ENCODE measurements around the gene IER5L.

The IER5L gene

DNA sequence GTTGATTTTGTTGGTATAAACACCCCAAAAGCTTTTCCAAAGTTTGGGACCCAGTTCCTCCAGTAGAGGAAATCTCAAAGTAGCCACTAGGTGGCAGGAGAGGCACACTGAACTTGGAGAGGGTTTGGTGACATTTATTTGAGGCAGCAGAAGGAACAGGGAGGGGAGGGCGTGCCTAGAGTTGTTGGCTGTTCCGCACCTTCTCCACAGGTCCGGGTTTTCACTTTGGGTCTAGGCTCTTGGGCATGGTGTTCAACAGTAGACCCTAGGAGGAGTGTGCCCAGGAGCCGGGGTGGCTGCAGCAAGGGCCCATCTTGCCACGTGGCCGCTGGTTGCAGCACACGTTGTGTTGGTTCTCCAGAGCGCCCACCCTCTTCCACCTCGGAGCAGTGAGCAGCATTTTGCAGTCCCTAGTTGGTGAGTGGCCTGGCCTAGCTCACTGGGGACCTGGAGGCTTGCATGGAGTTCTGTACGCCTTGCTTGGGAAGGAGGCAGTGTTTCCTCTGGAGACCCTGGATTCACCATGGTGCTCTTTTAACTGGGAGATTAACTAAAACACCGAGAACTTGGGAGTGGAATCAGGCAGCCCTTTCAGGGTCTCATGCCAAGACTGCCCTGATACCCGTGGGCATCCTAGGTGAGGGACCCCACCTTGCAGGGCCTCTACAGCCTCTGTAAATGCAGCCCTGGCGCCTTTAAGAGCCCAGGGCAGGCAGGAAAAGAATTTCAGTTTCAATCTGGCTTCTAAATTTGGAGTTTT, 38.6 kb downstream of the IER5L start:
- H3K4me3 ChIP-seq (ENCODE audit: low read depth, low read length): peak overlapping the region; percentile 22
- TF ChIP-seq, protein P1, sequence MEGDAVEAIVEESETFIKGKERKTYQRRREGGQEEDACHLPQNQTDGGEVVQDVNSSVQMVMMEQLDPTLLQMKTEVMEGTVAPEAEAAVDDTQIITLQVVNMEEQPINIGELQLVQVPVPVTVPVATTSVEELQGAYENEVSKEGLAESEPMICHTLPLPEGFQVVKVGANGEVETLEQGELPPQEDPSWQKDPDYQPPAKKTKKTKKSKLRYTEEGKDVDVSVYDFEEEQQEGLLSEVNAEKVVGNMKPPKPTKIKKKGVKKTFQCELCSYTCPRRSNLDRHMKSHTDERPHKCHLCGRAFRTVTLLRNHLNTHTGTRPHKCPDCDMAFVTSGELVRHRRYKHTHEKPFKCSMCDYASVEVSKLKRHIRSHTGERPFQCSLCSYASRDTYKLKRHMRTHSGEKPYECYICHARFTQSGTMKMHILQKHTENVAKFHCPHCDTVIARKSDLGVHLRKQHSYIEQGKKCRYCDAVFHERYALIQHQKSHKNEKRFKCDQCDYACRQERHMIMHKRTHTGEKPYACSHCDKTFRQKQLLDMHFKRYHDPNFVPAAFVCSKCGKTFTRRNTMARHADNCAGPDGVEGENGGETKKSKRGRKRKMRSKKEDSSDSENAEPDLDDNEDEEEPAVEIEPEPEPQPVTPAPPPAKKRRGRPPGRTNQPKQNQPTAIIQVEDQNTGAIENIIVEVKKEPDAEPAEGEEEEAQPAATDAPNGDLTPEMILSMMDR (IDR thresholded peaks at IDR 0.05; ENCODE audit: borderline replicate concordance, insufficient read depth, low read depth, low read length): peak; percentile 76

DNA sequence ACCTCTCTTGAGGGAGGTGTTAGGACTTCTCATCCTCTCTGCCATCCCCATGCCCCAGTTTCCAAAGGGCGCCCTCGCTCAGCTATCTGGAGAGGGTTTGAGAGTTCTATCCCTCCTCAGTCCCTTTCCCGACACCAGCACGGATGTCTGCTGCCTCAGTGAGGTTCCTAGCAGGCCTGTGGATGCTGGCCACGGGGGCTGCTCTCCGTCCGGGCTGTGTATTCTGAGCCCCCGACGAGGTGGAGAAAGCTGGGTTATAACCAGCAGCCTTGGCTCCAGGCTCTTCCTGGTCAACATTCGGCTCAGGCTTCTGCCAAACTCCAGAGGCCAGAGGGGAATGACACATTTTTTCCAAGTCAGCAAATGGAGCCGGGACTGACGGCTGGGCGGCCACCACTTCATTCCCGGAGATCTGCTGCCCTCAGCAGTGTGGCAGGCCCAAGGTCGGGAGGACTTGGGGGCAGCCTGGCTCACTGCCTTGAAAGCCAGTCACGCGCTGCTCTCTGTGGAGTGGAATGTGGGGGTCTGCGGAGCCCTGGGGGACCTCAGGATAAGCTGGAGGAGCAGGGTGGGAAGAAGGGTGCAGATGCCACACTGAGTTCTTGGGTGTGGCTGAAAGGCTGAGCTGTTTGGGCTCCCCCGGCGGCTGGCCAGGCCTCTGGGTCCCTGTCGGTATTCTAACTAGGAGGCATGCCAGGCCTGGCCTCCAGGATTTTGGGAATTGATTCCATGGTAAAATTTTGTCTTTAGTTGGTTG, 39.4 kb downstream of the IER5L start:
- no peak overlapping the region for H3K4me3 ChIP-seq (ENCODE audit: low read depth, low read length)
- TF ChIP-seq, protein P1 (IDR thresholded peaks at IDR 0.05; ENCODE audit: borderline replicate concordance, insufficient read depth, low read depth, low read length): no peak

DNA sequence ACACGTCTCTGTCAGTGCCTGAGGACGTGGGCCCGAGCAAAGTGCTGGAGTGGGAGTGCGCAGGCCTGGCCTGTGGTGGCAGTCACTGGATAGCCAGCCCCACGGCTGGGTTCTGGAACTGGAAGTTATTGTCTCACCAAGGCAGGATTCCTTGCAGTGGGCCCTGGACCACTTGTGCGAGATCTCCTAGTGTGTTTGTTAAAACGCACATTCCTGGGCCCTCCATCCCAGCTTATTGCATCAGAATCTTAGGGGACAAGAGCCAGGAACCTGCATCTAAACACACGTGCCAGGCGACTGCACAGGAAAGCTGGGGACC, 40.0 kb downstream of the IER5L start:
- H3K4me3 ChIP-seq (ENCODE audit: low read depth, low read length): no peak overlapping the region
- TF ChIP-seq, protein P1 (IDR thresholded peaks at IDR 0.05; ENCODE audit: borderline replicate concordance, insufficient read depth, low read depth, low read length): no peak

DNA sequence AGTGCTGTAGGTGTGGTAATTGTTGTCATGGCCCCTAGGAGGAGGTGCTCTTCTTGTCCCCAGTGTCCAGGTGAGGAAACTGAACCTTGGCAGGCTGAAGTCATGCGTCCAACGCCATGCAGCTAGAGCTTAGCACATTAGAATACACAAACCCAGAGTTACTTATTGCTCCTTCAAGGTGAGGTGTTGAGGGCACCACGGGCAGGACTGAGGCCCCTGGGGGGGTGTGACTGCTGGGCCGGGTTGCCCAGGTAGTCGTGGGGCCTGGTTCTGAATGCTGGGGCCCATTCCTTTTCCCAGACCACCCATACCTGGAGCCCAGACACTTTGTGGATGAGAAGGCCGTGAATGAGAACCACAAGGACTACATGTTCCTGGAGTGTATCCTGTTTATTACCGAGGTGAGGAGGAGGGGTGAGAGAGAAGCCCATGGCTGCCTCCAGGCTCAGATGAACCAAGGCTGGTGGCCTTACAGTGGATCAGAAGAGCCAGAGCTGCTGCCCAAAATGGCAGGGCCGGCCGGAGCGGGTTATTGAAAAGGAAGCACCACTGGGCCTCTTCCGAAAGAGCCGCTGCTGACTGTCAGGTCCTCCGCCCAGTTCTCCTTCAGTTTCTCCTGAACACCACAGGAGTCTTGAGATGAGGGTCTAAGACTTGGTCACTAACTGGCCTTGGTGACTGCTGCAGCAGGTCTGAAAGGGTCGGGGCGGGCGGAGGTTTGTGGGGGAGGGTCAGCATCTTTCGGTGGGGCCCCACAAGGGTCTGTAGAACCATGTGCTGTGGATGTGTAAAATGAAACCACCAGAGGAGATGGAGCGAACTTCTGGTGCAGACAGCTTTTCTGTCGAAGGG, 40.5 kb downstream of the IER5L start:
- no peak overlapping the region for H3K4me3 ChIP-seq (ENCODE audit: low read depth, low read length)
- TF ChIP-seq, protein P1 (IDR thresholded peaks at IDR 0.05; ENCODE audit: borderline replicate concordance, insufficient read depth, low read depth, low read length): no peak

DNA sequence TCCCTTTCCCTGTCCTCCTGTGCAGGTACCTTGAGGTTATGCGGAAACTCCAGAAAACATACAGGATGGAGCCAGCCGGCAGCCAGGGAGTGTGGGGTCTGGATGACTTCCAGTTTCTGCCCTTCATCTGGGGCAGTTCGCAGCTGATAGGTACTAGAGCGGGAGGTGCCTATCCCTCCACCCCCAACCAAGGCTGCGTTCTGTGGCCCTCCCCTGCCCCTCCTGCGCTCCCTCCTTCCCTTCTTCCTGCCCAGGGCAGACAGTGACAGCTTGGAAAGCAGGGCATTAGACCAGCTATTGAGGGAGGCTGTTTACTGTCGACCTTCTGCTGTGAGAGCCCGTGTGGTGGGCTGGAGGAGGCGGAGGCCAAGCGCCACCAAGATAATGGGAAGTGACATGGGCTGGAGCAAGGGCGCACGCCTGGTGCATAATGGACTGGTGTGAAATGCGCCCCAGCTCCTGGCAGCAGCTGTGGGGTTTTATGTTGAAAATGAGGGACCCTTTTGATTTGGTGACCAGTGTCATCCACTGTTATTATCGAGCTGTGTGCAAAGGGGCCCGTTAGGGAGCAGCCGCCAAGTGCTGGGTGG, 41.5 kb downstream of the IER5L start:
- no peak overlapping the region for H3K4me3 ChIP-seq (ENCODE audit: low read depth, low read length)
- TF ChIP-seq, protein P1 (IDR thresholded peaks at IDR 0.05; ENCODE audit: borderline replicate concordance, insufficient read depth, low read depth, low read length): no peak

DNA sequence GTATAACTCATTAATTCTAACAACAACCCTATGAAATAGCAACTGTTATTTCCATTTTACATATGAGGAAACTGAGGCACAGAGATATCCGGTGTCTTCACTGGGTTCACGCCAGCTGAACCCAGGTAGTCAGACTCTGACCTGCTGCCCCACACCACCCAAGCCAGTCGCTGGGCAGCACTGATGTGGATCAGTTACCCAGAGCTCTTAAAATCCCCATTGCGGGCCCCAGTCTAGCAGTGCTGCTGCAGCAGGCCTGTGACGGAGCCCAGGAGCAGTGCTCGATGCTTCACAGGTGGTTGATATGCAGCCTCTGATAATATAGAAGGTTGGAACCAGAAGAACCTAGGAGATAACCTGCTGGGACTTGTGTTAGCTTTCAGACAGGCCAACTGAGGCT, 42.6 kb downstream of the IER5L start:
- TF ChIP-seq, protein P1 (IDR thresholded peaks at IDR 0.05; ENCODE audit: borderline replicate concordance, insufficient read depth, low read depth, low read length): no peak
- no peak overlapping the region for H3K4me3 ChIP-seq (ENCODE audit: low read depth, low read length)
